GM18520 (cell line): ENCODE results near the gene CDH4.

Experiments used
- ATAC-seq: cut with Tn5 transposase; IDR thresholded peaks from one replicate; pipeline ENCODE4 v1.9.1; 2021; ENCODE audit not compliant: unreplicated experiment

CDH4 gene

DNA sequence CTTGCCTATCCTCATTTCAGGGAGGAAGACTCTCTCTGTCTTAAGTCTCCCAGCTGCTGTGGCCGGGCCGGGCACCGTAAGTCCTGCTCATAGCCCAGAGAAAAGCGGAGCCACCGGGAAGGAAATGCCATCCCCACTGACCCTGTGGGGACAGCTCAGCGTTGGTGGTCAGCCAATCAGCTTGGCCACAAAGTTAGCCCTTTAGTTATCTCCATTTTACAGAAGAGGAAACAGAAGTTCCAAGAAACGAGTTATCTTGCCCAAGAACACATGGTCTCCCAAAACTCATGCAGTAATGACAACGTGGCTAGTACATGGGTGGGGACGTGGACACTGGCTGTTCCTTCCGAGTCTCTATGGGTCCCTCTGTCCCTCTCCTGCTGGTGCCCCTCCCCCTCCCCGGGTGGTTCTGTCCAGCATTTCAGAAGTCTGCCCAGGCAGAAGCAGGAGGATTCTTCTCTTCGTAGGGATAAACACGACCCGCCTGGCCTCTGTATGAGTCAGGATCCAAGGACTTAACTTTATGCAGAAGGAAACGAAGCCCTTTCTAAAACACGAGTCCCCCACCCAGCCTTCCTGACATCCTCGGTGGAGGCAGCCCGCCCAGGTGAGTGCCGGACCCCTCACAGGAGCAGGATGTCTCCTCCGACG, 273.8 kb downstream of the CDH4 start:
- ATAC-seq: no peak

GRCh38 chr20:61526907-61527306, 274.8 kb downstream of the CDH4 start:
- no peak for ATAC-seq

DNA sequence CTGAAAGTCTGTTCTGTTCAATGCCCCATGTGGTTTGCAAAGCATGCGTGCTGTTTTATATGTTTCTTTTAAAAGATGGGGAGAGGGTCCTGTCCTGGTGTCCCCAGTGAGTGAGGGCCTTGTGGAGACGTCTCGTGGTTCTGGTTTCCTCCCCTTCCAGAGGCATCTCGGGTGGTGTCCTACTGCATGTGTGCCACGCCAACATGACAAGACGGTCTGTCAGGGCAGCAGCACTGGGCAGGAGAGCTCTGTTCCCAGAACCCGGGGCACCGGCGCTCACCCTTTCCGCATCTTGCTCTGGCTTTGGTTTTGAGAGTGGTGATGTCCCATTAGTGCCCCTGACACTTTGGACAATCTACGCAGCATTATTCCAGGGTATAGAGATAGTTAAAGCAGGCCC, 275.6 kb downstream of the CDH4 start:
- no peak for ATAC-seq

- no peak for ATAC-seq
These were observed 276.5 kb downstream of the CDH4 start for GRCh38 chr20:61528591-61528990.

DNA sequence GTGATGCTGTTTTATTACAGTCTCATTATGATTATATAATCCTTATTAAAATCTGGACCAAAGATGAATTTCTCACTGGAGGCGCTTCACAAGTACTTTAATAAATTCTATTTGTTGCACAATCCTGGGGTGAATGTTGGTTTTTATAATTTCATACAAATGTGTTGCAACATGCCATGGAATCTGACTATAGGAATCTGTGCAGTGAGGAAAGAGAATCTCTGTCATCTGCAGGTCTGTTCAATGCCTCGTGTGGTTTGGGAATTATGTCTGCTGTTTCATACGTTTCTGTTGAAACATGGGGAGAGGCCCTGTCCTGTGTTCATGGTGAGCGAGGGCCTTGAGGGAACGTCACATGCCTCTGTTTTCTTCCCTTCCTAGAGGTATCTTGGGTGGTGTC, 277.3 kb downstream of the CDH4 start:
- ATAC-seq: no peak

- ATAC-seq: no peak
These were observed 279.7 kb downstream of the CDH4 start for GRCh38 chr20:61531553-61532345.

- no peak for ATAC-seq
These were observed 280.7 kb downstream of the CDH4 start for GRCh38 chr20:61532736-61533135.

DNA sequence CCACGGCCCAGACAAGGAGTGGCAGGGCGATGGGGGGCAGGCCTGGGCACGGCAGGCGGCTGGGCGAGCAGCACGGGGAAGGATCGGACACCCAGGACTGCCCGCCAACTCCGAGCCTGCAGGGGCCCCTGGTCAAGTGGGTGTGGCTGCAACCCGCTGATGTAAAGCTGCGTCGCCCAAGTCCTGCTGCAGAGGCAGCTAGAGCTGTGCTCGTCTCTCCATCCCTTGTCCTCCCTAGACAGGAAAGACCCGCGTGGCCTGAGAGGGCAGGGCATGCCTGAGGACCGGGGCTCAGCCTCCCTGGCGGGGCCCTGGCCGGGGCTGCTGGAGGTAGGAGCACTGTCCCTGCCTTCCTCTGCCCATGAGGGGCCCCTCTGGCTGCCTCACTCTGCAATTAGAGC, 281.2 kb downstream of the CDH4 start:
- ATAC-seq: no peak

DNA sequence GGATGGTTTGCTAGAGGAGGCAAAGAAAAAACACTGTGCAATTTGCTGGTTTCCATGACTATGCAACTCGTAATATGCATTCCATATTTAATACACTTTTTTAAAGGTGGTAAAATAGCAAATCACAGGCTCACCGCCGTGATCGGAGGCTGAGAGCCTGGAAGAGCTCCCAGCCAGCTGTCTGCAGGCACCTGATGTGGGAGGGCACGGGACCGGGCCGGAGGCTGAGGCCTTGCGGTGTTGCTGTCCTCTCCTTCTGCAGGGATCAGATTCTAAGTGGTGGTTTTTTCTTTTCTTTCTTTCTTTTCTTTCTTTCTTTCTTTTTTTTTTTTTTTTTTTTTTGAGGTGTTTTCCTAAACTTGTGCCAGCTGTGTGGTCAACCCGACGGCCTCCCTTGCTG, 282.3 kb downstream of the CDH4 start:
- no peak for ATAC-seq

- no peak for ATAC-seq
These were observed 283.0 kb downstream of the CDH4 start for GRCh38 chr20:61535091-61535490.

- no peak for ATAC-seq
These were observed 283.5 kb downstream of the CDH4 start for GRCh38 chr20:61535536-61535935.

DNA sequence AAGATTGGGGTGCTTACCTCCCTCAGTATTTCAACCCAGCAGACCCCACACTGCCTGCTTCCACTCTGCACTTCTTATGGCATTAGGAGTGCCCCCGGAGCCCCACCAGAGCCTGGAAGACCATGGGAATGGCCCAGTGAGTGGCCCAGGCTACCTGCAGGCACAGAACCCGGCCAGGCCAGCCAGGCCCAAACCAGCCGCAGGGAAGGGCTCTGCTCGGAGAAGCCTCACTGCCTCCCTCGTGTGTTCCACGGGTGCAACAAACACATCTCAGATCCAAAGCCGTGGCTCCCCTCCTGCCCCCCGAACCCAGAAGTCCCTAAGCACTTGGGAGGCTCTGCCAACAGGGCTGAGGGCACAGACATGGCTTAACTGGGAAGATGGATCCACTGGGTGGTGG, 283.9 kb downstream of the CDH4 start:
- no peak for ATAC-seq

GRCh38 chr20:61536671-61537070, 284.6 kb downstream of the CDH4 start:
- ATAC-seq: no peak

DNA sequence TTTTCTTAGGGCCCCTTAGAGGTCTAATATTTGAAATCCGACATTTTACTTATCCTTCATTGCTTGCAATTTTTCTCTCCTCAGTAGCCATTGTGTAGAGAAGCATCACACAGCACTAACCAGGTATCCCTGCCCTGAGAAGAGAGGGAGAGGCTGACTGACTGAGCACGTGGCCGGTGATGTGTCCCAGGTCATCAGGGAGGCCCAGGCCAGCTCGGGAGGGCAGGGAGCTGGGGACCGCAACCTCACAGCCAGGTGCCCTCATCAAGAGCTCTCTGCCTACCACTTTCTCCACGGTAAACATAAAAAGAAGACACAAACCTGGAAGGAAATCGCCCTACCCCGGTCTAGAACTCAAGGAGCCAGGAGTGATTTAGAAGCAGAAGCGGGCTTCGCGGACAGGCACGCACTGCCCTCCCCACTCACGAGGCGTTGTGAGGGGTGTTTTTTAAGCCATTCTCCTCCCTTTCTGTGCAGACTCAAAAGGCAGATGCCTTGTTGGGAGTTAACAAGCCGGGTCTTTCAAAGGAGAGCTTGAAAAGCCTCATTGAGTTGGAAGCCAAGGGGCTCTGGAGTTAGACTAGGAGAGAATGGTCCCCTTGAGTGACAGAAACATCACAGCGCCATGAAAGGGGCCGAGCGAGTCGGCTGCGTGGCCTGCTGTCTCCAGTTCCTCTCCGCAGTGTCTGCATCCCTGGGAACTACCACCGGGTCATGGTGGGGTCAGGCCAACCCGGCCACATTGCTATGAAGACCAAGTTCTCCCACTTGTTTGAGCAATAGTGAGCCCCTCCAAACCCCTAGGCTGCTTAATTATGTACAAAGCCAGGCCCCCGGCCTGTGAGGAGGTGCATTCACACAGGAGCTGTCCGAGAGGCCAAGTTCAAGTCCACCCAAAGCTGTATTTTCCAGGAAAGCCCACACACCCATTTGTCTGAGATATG, 285.4 kb downstream of the CDH4 start:
- no peak for ATAC-seq

- no peak for ATAC-seq
These were observed 286.3 kb downstream of the CDH4 start for GRCh38 chr20:61538183-61538942.

DNA sequence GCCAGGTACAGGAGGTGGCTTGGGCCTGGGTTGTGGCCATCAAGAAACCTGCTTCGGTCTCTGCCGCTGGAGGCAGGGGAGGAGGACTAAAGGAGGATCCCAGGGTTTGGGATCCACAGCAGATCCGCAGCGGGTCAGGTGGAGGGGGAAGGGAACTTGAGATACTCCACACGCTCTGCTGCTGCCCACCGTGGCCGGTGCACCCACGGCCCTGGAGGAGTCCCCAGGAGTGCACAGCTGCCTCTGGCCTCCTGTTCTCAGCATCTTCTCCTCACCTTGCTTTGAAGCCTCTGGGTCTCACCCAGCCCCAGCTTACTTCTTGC, 286.8 kb downstream of the CDH4 start:
- ATAC-seq: no peak

DNA sequence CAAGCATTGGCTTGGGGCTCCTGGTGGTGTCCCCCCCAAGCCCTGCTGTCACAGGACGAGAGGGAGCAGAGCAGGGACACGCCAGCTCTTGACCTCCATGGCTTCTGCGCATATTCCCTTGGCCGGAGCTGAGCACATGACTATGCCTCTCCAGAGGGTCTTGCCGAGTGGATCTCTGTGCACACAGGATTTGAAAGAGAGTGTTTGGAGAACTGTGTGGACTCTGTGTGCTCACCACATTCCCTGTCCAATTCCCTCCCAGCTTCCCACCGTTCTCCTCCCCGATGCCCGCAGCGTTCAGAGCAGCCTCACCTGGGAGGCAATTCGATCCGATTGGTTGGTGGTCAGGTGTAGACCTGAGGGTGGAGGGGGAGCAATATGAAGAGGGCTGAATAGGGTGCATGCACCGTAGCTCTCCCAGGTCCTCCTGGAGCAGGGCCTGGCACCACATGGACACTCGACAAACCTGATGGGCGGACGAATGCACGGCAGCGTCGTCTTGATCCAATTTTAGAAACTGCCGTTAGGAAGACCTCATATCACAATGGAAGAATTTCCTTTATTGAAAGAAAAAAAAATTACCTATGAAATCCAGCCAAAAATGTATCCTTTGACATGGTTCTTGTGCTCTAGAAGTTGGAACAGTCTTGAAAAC, 287.8 kb downstream of the CDH4 start:
- ATAC-seq: no peak

DNA sequence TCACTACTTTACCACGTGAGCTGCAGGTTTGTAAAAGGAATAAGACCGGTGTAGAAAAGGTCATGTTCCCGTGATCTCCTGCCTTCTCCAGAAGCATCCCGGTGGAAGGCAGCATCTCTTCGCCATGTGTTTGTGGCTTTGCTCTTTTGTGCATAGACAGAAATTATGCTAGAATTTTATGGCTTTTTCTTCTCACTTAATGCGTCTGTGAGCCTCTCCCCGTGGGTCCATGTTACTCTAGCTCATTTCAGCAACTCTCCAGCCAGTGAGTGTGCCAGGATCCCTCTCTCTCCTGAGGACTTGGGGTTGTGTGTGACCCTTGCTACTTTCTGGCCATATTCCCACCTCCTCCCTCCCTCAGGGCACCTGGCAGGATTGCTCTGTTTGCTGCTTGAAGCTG, 289.5 kb downstream of the CDH4 start:
- ATAC-seq: no peak

DNA sequence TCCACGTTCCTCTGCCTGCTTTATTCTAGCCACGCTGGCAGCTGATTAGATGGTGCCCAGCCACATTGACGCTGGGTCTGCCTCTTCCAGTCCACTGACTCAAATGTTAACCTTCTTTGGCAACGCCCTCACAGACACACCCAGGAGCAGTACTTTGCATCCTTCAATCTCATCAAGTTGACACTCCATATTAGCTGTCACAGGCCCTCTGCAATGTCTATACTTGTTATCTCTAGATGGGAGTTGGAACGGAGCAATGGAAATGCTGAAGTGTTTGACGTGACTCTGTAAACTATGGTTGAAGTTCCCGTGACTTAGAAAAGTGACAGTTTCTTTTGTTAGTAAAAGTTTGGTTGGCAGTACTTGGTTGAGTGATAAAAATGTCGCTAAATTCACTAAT, 291.0 kb downstream of the CDH4 start:
- ATAC-seq: no peak

- ATAC-seq: no peak
These were observed 292.1 kb downstream of the CDH4 start for GRCh38 chr20:61543931-61544745.
